Measurements from ENCODE around the gene DXO. TPM values are rescaled to one million over a fixed set of nuclear protein-coding genes. Genes with fewer than 3 reads are reported as not detected.

DXO gene
- total RNA-seq, 1 experiment from 2014 or later, result 13.8 TPM

DNA sequence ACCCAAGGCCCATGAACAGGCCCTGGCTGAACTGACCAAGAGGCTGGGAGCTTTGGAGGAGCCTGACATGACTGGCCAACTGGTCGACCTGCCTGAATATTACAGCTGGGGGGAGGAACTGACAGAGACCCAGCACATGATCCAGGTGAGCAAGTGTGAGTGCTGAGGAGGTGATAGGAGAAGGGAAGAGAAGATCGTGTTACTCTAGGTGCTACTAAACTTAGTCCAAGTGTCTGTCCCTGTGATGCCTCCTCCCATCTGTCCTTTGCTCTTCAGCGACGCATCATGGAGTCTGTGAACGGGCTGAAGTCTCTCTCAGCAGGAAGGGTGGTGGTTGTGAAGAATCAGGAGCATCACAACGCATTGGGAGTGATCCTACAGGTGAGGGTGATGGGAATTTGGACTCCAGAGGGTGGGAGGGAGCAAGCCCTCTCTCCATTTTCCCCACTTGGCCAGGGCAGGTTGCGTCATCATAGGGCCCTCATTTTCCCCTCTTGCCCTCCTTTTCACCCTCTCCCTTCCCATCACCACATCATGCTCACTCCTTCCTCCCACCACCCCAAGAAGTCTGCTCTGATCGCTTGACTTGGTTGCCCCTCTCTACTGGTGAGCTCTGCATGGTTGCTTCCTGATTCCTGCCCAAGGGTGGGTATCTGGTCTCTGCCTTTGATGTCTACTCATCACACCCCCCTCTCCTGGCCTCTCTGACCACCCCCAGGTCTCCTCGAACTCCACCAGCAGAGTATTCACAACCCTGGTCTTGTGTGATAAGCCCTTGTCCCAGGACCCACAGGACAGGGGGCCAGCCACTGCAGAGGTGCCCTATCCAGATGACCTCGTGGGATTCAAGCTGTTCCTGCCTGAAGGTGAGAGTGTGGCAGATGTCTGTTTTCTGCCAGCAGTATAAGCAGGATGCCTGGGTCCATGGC is 4.7 kb downstream of the DXO start:
- ChIA-PET POLR2A (no interaction called here), CTCF (interaction anchor here (1.8 kb wide), 1 partner anchor 15 kb away, joined by 6 read pairs; no protein-coding TSS in a partner anchor)
- no peak for DNase-seq (ENCODE audit: low spot score)
- Mint-ChIP-seq H3K27me3 (ENCODE audit: low read depth) (no peaks in the 10 kb centered on the region), H3K4me3 (no peak overlapping the region), H3K27ac (no peak overlapping the region), H3K36me3 (peaks cover 55% of the 10 kb centered on the region), H3K9me3 (no peaks in the 10 kb centered on the region), H3K4me1 (0 out of 2 replicates have a peak, but pooled peaks cover 2% of the 10 kb centered on the region)
- no peak for ATAC-seq
- TF ChIP-seq PREB (CRISPR knock-in tag; IDR thresholded peaks at IDR 0.05; ENCODE audit: borderline replicate concordance) (no peak), GTF2I (CRISPR knock-in tag; conservative IDR thresholded peaks at IDR 0.05) (no peak), MLX (CRISPR knock-in tag; IDR thresholded peaks at IDR 0.05) (no peak), EMX1 (CRISPR knock-in tag; IDR thresholded peaks at IDR 0.05) (no peak), OVOL2 (CRISPR knock-in tag; IDR thresholded peaks at IDR 0.05; ENCODE audit: borderline replicate concordance) (no peak), ZMAT4 (CRISPR knock-in tag; IDR thresholded peaks at IDR 0.05) (no peak), NFYB (CRISPR knock-in tag; conservative IDR thresholded peaks at IDR 0.05; ENCODE audit: low read depth) (no peak), SP1 (CRISPR knock-in tag; conservative IDR thresholded peaks at IDR 0.05) (no peak), PRRX2 (CRISPR knock-in tag; IDR thresholded peaks at IDR 0.05) (no peak), MXD4 (CRISPR knock-in tag; IDR thresholded peaks at IDR 0.05; ENCODE audit: borderline replicate concordance) (no peak), JAZF1 (CRISPR knock-in tag; IDR thresholded peaks at IDR 0.05) (no peak), IRF2 (CRISPR knock-in tag; IDR thresholded peaks at IDR 0.05; ENCODE audit: borderline replicate concordance, low read depth) (no peak)
- TF ChIP-seq, protein P1, sequence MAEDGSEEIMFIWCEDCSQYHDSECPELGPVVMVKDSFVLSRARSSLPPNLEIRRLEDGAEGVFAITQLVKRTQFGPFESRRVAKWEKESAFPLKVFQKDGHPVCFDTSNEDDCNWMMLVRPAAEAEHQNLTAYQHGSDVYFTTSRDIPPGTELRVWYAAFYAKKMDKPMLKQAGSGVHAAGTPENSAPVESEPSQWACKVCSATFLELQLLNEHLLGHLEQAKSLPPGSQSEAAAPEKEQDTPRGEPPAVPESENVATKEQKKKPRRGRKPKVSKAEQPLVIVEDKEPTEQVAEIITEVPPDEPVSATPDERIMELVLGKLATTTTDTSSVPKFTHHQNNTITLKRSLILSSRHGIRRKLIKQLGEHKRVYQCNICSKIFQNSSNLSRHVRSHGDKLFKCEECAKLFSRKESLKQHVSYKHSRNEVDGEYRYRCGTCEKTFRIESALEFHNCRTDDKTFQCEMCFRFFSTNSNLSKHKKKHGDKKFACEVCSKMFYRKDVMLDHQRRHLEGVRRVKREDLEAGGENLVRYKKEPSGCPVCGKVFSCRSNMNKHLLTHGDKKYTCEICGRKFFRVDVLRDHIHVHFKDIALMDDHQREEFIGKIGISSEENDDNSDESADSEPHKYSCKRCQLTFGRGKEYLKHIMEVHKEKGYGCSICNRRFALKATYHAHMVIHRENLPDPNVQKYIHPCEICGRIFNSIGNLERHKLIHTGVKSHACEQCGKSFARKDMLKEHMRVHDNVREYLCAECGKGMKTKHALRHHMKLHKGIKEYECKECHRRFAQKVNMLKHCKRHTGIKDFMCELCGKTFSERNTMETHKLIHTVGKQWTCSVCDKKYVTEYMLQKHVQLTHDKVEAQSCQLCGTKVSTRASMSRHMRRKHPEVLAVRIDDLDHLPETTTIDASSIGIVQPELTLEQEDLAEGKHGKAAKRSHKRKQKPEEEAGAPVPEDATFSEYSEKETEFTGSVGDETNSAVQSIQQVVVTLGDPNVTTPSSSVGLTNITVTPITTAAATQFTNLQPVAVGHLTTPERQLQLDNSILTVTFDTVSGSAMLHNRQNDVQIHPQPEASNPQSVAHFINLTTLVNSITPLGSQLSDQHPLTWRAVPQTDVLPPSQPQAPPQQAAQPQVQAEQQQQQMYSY (CRISPR knock-in tag; IDR thresholded peaks at IDR 0.05), result no peak
- TF ChIP-seq, protein P2, sequence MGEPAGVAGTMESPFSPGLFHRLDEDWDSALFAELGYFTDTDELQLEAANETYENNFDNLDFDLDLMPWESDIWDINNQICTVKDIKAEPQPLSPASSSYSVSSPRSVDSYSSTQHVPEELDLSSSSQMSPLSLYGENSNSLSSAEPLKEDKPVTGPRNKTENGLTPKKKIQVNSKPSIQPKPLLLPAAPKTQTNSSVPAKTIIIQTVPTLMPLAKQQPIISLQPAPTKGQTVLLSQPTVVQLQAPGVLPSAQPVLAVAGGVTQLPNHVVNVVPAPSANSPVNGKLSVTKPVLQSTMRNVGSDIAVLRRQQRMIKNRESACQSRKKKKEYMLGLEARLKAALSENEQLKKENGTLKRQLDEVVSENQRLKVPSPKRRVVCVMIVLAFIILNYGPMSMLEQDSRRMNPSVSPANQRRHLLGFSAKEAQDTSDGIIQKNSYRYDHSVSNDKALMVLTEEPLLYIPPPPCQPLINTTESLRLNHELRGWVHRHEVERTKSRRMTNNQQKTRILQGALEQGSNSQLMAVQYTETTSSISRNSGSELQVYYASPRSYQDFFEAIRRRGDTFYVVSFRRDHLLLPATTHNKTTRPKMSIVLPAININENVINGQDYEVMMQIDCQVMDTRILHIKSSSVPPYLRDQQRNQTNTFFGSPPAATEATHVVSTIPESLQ (CRISPR knock-in tag; IDR thresholded peaks at IDR 0.05), result no peak
- TF ChIP-seq, protein P3, sequence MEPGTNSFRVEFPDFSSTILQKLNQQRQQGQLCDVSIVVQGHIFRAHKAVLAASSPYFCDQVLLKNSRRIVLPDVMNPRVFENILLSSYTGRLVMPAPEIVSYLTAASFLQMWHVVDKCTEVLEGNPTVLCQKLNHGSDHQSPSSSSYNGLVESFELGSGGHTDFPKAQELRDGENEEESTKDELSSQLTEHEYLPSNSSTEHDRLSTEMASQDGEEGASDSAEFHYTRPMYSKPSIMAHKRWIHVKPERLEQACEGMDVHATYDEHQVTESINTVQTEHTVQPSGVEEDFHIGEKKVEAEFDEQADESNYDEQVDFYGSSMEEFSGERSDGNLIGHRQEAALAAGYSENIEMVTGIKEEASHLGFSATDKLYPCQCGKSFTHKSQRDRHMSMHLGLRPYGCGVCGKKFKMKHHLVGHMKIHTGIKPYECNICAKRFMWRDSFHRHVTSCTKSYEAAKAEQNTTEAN (CRISPR knock-in tag; IDR thresholded peaks at IDR 0.05), result no peak
